NCI-H1436 treated with DMSO at 0.1 percent for 48 hours (cell line): ENCODE measurements around the gene MARCHF9.

Source experiments
- DNase-seq: peaks from one replicate; lab custom pipeline; 2025; lab: John Stamatoyannopoulos, UW

MARCHF9 gene

GRCh38 chr12:57755194-57755453 lies 221 bp downstream of the MARCHF9 start:
- no peak for DNase-seq

GRCh38 chr12:57755454-57756372 lies 810 bp downstream of the MARCHF9 start:
- DNase-seq, result no peak

- no peak for DNase-seq
These were observed 1.8 kb downstream of the MARCHF9 start for GRCh38 chr12:57756406-57757341.

- no peak for DNase-seq
These were observed 2.9 kb downstream of the MARCHF9 start for GRCh38 chr12:57757771-57758170.

GRCh38 chr12:57758552-57759359 lies 3.9 kb downstream of the MARCHF9 start:
- DNase-seq, result no peak

- no peak for DNase-seq
These were observed 4.6 kb downstream of the MARCHF9 start for GRCh38 chr12:57759360-57759980.

- DNase-seq, result no peak
These were observed 5.6 kb downstream of the MARCHF9 start for GRCh38 chr12:57760347-57760982.

- DNase-seq, result no peak
These were observed 6.6 kb downstream of the MARCHF9 start for GRCh38 chr12:57761391-57761998.

GRCh38 chr12:57762463-57762862 lies 7.6 kb downstream of the MARCHF9 start:
- no peak for DNase-seq

- no peak for DNase-seq
These were observed 9.2 kb downstream of the MARCHF9 start for GRCh38 chr12:57763881-57764661.

- DNase-seq, result no peak
These were observed 9.7 kb downstream of the MARCHF9 start for GRCh38 chr12:57764662-57765002.

- no peak for DNase-seq
These were observed 10.2 kb downstream of the MARCHF9 start for GRCh38 chr12:57765003-57765697.

- DNase-seq, result no peak
These were observed 11.0 kb downstream of the MARCHF9 start for GRCh38 chr12:57765698-57766463.

GRCh38 chr12:57766464-57767304 lies 11.8 kb downstream of the MARCHF9 start, which contains the start of gene CYP27B1:
CYP27B1 (minus strand) TSS chr12:57767078; CDS start chr12:57767041, 37 bp downstream.
- no peak for DNase-seq

GRCh38 chr12:57767305-57767698 lies 12.4 kb downstream of the MARCHF9 start:
- no peak for DNase-seq

GRCh38 chr12:57767876-57768275 lies 13.0 kb downstream of the MARCHF9 start:
- no peak for DNase-seq

- DNase-seq, result no peak
These were observed 14.7 kb downstream of the MARCHF9 start for GRCh38 chr12:57769594-57769993.

- no peak for DNase-seq
These were observed 15.8 kb downstream of the MARCHF9 start for GRCh38 chr12:57770734-57771133.
